ENCODE measurements around the gene PPME1. TPM values are rescaled to one million over a fixed set of nuclear protein-coding genes. Genes with fewer than 3 reads are reported as not detected.
"Not testable (repeated sequence)": the region's sequence is repeated elsewhere in the genome, so short reads cannot be mapped to it uniquely, and the experiment has no call there.

Gene PPME1
- total and polyA plus RNA-seq, 8 donors = 2.0 to 31.0 (median 18.2) TPM

DNA sequence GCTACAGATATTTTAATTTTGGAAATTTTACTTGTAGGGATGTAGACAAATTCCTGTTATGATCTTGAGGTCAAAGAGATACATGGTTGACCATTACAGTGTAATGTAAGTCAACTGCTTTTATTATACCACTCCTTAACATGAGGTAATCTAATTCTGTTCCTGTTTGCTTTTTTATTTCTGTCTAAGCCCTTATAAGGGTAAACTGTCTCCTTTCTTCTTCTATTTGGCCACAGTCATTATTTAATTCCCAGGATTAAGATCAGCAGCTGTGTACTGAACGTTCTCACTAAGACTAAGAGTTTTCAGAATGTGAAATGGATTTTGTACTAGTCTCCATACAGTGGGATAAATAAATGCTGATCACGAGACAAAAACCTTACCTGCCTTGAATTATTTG is 33.1 kb upstream of the PPME1 start:
- WGBS, 5 donors = 56 to 68% (median 61%) methylated on average over 2 of the region's 2 CpGs
- DNase-seq = no peak
- Histone ChIP-seq H3K4me1 (peaks cover 10 to 35% (median 17%) of the 10 kb centered on the region in 4 donors), H3K4me3 (no peak overlapping the region), H3K9me3 (no peaks in the 10 kb centered on the region), H3K36me3 (peaks cover 3 to 48% (median 33%) of the 10 kb centered on the region in 4 donors), H3K27ac (peak overlapping the region in 2 of 5 donors; percentile 26 to 67), H3K27me3 (no peaks in the 10 kb centered on the region)
- TF ChIP-seq, protein P1, sequence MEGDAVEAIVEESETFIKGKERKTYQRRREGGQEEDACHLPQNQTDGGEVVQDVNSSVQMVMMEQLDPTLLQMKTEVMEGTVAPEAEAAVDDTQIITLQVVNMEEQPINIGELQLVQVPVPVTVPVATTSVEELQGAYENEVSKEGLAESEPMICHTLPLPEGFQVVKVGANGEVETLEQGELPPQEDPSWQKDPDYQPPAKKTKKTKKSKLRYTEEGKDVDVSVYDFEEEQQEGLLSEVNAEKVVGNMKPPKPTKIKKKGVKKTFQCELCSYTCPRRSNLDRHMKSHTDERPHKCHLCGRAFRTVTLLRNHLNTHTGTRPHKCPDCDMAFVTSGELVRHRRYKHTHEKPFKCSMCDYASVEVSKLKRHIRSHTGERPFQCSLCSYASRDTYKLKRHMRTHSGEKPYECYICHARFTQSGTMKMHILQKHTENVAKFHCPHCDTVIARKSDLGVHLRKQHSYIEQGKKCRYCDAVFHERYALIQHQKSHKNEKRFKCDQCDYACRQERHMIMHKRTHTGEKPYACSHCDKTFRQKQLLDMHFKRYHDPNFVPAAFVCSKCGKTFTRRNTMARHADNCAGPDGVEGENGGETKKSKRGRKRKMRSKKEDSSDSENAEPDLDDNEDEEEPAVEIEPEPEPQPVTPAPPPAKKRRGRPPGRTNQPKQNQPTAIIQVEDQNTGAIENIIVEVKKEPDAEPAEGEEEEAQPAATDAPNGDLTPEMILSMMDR (IDR thresholded peaks at IDR 0.05) = no peak
- TF ChIP-seq EP300 (IDR thresholded peaks at IDR 0.05) (no peak), POLR2AphosphoS5 (IDR thresholded peaks at IDR 0.05) (no peak), POLR2A (IDR thresholded peaks at IDR 0.05) (no peak)
- intact Hi-C loops (cut with DNase I; ENCODE audit: low total_unique reads) = no loop called here

- Histone ChIP-seq H3K27ac (peak overlapping the region in 2 of 5 donors; percentile 26 to 67), H3K27me3 (no peaks in the 10 kb centered on the region), H3K4me3 (no peak overlapping the region), H3K9me3 (no peaks in the 10 kb centered on the region), H3K4me1 (peaks cover 10 to 35% (median 17%) of the 10 kb centered on the region in 4 donors), H3K36me3 (peaks cover 1 to 42% (median 27%) of the 10 kb centered on the region in 4 donors)
- 17 to 28% (median 26%) methylated on average over 2 of the region's 2 CpGs for WGBS, 5 donors
- TF ChIP-seq EP300 (IDR thresholded peaks at IDR 0.05) (no peak), POLR2A (IDR thresholded peaks at IDR 0.05) (no peak), POLR2AphosphoS5 (IDR thresholded peaks at IDR 0.05) (peak in 1 of 3 donors; percentile 79)
- TF ChIP-seq, protein P1 (IDR thresholded peaks at IDR 0.05) = no peak
- intact Hi-C loops (cut with DNase I; ENCODE audit: low total_unique reads) = no loop called here
- DNase-seq = peak in 1 of 2 donors; percentile 72
These were observed 32.5 kb upstream of the PPME1 start for GRCh38 chr11:74138572-74138971.

DNA sequence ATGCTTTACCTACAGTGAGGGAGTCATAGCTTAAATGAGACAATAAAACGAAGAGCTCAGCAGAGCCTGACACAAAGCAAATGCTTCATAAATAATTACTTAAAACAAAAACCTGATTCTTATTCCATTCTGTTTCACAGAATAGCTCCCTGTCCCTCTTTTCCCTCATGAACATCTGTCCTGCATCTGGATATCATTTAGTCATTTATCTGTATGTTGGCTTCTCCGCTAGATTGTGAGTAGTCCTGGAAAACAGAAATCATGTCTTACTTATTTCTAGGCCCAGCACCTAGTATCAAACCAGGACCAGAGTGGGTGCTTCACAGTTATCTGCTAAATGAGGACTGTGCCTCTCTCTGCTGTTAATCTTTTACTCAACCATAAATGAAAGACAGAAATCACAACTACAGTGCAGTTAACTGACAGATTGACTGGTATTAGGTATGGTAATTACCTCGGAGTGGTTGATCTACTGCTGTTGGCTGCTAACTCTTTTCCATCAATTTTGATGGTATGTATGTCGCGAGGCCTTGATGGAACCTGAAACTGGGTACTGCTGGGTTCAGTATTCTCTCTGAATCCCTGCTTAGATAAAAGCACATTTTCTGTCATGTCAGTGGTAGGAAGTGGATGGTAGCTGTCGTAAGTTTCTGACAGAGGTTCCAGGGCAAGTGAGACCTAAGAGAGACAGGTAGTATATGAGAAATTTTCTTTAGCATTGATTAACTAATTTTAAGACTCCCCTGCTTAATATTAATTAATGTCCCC is 31.8 kb upstream of the PPME1 start:
- WGBS, 5 donors = 90 to 98% (median 93%) methylated on average over 6 of the region's 6 CpGs
- Histone ChIP-seq H3K4me3 (no peak overlapping the region), H3K27ac (peak overlapping the region in 1 of 5 donors; percentile 67), H3K9me3 (no peaks in the 10 kb centered on the region), H3K4me1 (peaks cover 10 to 35% (median 17%) of the 10 kb centered on the region in 4 donors), H3K27me3 (no peaks in the 10 kb centered on the region), H3K36me3 (peaks cover 0 to 35% (median 19%) of the 10 kb centered on the region in 4 donors)
- intact Hi-C loops (cut with DNase I; ENCODE audit: low total_unique reads) = no loop called here
- TF ChIP-seq POLR2A (IDR thresholded peaks at IDR 0.05) (no peak), EP300 (IDR thresholded peaks at IDR 0.05) (no peak), POLR2AphosphoS5 (IDR thresholded peaks at IDR 0.05) (no peak)
- TF ChIP-seq, protein P1 (IDR thresholded peaks at IDR 0.05) = no peak
- DNase-seq = no peak

DNA sequence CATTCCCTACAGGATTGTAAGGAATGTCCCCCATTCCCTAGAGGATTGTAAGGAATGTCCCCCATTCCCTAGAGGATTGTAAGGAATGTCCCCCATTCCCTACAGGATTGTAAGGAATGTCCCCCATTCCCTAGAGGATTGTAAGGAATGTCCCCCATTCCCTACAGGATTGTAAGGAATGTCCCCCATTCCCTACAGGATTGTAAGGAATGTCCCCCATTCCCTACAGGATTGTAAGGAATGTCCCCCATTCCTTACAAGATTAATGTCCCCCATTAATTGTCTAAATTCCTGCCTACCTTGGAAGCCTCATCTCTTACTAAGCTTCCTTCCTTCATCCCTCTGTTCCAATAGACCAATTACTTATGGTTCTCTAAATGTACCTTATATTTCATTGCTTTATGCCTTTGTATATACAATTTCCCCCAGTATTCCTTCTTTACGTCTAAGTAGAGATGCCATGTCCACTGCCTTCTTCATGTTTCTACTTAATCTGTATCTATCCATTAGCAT is 31.1 kb upstream of the PPME1 start:
- H3K9me3 ChIP-seq; DNase-seq; H3K4me3 ChIP-seq; intact Hi-C loops (cut with DNase I; ENCODE audit: low total_unique reads); H3K27me3 ChIP-seq; H3K27ac ChIP-seq: not testable (repeated sequence)
- 82 to 97% (median 97%) methylated on average over 1 of the region's 1 CpG for WGBS, 5 donors
- peaks cover 0 to 31% (median 20%) of the 10 kb centered on the region in 4 donors for H3K36me3 ChIP-seq
- H3K4me1 ChIP-seq = peaks cover 10 to 35% (median 17%) of the 10 kb centered on the region in 4 donors

Measured in stomach (tissue), 9 donors.